GM12892 (cell line): ENCODE data around the gene RALGAPA2.

Experiments used
- POLR2AphosphoS5 ChIP-seq: IDR thresholded peaks from 2 replicates; pipeline ENCODE4 v1.6.1; 2011; ENCODE audit warnings: low read depth, low read length, control low read depth
- TAF1 ChIP-seq: IDR thresholded peaks from 2 replicates; pipeline ENCODE4 v1.6.1; 2011; ENCODE audit warnings: low read depth, mild to moderate bottlenecking, control low read depth, low read length, borderline replicate concordance

DNA sequence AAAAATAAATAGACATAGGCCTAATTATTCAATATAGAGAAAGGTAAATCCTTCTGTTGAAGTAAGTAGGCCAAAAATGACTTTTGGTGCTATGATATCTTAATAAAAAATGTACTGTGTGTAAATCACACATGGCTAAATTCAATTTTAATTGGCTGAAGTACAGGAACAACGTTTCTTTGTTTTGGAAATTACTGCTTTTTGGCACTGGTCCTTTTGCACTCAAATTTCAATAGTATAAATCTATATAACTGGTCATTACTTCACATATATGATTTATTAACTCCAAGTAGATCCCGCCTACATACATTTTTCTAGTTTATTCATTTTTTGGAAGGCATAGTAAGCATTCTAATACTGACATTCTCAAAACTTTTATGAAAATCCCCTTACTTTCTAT lies 114.5 kb downstream of the RALGAPA2 start:
- TF ChIP-seq POLR2AphosphoS5 (no peak), TAF1 (no peak)
